Osteoblast (primary cell): ENCODE results near the gene ZNF878. TPM values are rescaled to one million over a fixed set of nuclear protein-coding genes. Genes with fewer than 3 reads are reported as not detected.

Experiments used
- DNase-seq: peaks from one replicate; pipeline ENCODE4 v3.0.0; 2011; ENCODE audit warnings: low spot score, mixed read lengths; ENCODE audit not compliant: insufficient read length; ENCODE audit errors: missing footprints
- H2AFZ ChIP-seq: 2 replicates; pipeline ENCODE4 v1.6.0; 2011; ENCODE audit warnings: mild to moderate bottlenecking, low read length
- H3K27ac ChIP-seq: 2 replicates; pipeline ENCODE4 v1.5.1; 2011; ENCODE audit warnings: mild to moderate bottlenecking, low read depth, low read length, moderate library complexity
- H3K27me3 ChIP-seq: 2 replicates; pipeline ENCODE4 v1.6.0; 2012; ENCODE audit warnings: mild to moderate bottlenecking, control low read depth, inconsistent platforms, low read length, moderate library complexity; ENCODE audit not compliant: insufficient read depth
- H3K36me3 ChIP-seq: 2 replicates; pipeline ENCODE4 v1.5.1; 2011; ENCODE audit warnings: mild to moderate bottlenecking, low read length, control low read depth, moderate library complexity; ENCODE audit not compliant: insufficient read depth
- H3K4me1 ChIP-seq: 2 replicates; pipeline ENCODE4 v1.5.1; 2011; ENCODE audit warnings: mild to moderate bottlenecking, low read length, control low read depth, moderate library complexity; ENCODE audit not compliant: insufficient read depth
- H3K4me2 ChIP-seq: 2 replicates; pipeline ENCODE4 v1.6.0; 2011; ENCODE audit warnings: mild to moderate bottlenecking, low read length; ENCODE audit not compliant: insufficient read depth
- H3K4me3 ChIP-seq: fragments of 200-600 bp; sonication (generic); 3 replicates; pipeline ENCODE4 v1.5.1; 2012; ENCODE audit warnings: mild to moderate bottlenecking, low read length, inconsistent platforms; ENCODE audit not compliant: insufficient read depth
- H3K79me2 ChIP-seq: 2 replicates; pipeline ENCODE4 v1.6.0; 2012; ENCODE audit warnings: mild to moderate bottlenecking, low read length, control low read depth, inconsistent platforms; ENCODE audit not compliant: insufficient read depth
- H3K9me3 ChIP-seq: 2 replicates; pipeline ENCODE4 v1.5.1; 2011; ENCODE audit warnings: low read depth, low read length, control low read depth
- H4K20me1 ChIP-seq: 2 replicates; pipeline ENCODE4 v1.6.0; 2012; ENCODE audit warnings: mild to moderate bottlenecking, low read length, control low read depth; ENCODE audit not compliant: insufficient read depth
- total RNA-seq: library from RNA; depleted of rRNA; stranded (reverse); fragments of >200 nt; gene quantifications from 2 replicates; pipeline ENCODE4 v1.2.3, GENCODE V29; 2012
- TF ChIP-seq, protein P1 (sequence below): IDR thresholded peaks from 2 replicates; pipeline ENCODE4 v1.5.1; 2011; ENCODE audit warnings: mild to moderate bottlenecking, low read depth, low read length, moderate library complexity; ENCODE audit errors: extremely low read depth

The ZNF878 gene
- total RNA-seq, 1 donor: 0.36 TPM

DNA sequence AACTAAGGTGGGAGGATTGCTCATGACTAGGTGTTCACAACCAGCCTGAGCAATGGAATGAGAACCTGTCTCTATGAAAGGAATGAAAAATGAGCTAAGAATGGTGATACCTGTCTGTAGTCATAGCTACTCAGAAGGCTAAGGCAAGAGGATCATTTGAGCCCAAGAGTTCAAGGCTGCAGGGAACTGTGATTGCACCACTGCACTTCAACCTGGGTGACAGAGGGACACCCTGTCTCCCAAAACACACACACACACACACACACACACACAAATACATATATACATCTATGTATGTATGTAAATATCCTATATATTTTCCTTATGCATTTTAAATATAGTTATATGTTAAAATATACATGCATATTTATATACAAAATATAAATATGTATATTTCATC, 9.9 kb downstream of the ZNF878 start:
- Histone ChIP-seq H3K27me3 (no peaks in the 10 kb centered on the region), H3K79me2 (no peaks in the 10 kb centered on the region), H2AFZ (no peak overlapping the region), H3K27ac (no peak overlapping the region), H3K4me1 (no peaks in the 10 kb centered on the region), H3K9me3 (peaks cover 16% of the 10 kb centered on the region), H4K20me1 (no peaks in the 10 kb centered on the region), H3K4me3 (no peak overlapping the region), H3K36me3 (no peaks in the 10 kb centered on the region), H3K4me2 (no peak overlapping the region)
- DNase-seq: no peak
- TF ChIP-seq, protein P1, sequence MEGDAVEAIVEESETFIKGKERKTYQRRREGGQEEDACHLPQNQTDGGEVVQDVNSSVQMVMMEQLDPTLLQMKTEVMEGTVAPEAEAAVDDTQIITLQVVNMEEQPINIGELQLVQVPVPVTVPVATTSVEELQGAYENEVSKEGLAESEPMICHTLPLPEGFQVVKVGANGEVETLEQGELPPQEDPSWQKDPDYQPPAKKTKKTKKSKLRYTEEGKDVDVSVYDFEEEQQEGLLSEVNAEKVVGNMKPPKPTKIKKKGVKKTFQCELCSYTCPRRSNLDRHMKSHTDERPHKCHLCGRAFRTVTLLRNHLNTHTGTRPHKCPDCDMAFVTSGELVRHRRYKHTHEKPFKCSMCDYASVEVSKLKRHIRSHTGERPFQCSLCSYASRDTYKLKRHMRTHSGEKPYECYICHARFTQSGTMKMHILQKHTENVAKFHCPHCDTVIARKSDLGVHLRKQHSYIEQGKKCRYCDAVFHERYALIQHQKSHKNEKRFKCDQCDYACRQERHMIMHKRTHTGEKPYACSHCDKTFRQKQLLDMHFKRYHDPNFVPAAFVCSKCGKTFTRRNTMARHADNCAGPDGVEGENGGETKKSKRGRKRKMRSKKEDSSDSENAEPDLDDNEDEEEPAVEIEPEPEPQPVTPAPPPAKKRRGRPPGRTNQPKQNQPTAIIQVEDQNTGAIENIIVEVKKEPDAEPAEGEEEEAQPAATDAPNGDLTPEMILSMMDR: no peak

DNA sequence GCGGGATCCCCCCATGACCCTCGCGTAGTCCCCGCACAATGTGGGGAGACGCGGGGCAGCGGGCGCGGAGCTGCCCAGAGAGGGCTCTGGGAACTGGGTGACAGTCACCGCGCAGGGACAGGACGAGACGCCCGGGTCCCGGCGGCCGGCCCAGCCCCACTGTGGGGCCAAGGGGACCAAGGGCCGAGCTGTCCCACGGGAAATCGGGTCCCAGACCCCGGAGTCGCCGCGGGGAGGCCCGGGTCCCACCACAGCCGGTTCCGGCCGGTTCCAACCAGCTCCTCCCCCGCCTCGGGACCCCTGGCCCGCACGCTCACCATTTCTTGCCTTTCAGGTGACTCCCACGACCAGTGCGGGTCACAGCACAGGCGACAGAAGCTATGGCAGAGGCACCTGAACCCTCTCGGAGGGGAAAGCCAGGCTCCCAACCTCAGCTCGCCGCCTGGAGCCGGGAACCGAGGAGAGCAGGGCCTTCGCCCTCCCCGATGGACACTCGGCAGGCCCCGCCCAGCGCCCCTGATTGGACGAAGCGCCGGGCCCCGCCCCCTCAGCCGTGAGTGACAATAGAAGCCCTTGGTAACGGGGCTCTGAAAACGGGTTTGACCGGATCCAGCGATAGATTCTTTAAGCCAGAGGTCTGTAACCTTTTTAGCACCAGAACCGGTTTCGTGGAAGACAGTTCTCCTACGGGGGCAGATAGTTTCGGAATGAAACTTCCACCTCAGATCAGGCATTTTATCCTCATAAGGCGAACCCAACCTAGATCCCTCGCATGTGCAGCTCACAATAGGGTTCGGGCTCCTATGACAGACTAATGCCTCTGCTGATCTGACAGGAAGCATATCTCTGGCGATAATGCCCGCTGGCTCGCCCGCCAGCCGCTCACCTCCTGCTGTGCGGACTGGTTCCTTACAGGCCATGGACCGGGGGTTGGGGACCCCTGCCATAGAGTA, 17.3 kb downstream of the ZNF878 start, which contains the start of gene ZNF433:
Gene ZNF433 (minus strand): TSS at position 460 of the 953 bp plus-strand sequence. CDS start 140 bp downstream, at position 320.
- H2AFZ ChIP-seq: peak within 1 kb of the TSS; percentile 99
- H3K4me3 ChIP-seq: peak within 1 kb of the TSS; percentile 96
- no peaks in the 10 kb centered on the region for H4K20me1 ChIP-seq
- H3K4me1 ChIP-seq: peaks cover 6% of the 10 kb centered on the region
- no peaks in the 10 kb centered on the region for H3K36me3 ChIP-seq
- H3K27me3 ChIP-seq: no peaks in the 10 kb centered on the region
- peak within 1 kb of the TSS; percentile 94 for H3K4me2 ChIP-seq
- DNase-seq: peak; percentile 99
- TF ChIP-seq, protein P1: no peak
- peak within 1 kb of the TSS; percentile 95 for H3K27ac ChIP-seq
- H3K79me2 ChIP-seq: peaks cover 24% of the 10 kb centered on the region
- no peaks in the 10 kb centered on the region for H3K9me3 ChIP-seq

DNA sequence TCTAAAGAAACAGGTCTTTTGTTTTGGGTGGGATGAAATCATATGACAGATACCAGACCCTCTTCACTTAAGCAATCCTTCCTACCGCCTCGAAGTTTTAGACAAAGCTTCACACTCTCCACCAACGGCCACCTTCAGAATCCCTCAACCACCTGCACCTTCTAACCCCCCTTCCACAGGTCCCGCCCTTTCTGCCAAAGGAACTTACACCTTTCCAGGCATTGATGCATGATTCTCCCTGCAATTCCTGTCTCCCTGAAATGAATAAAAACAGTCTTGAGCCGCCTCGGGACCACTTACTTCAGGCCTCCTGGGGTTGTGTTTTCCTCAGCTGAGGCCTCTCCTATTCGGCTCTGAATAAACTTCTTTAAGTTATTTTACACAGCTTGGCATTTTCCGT, 18.1 kb downstream of the ZNF878 start:
- H3K9me3 ChIP-seq: no peaks in the 10 kb centered on the region
- DNase-seq: no peak
- H3K36me3 ChIP-seq: no peaks in the 10 kb centered on the region
- peak overlapping the region; percentile 95 for H3K27ac ChIP-seq
- TF ChIP-seq, protein P1: no peak
- peak overlapping the region; percentile 96 for H3K4me3 ChIP-seq
- peaks cover 24% of the 10 kb centered on the region for H3K79me2 ChIP-seq
- H3K4me2 ChIP-seq: peak overlapping the region; percentile 94
- peaks cover 6% of the 10 kb centered on the region for H3K4me1 ChIP-seq
- peak overlapping the region; percentile 76 for H2AFZ ChIP-seq
- H3K27me3 ChIP-seq: no peaks in the 10 kb centered on the region
- H4K20me1 ChIP-seq: no peaks in the 10 kb centered on the region

DNA sequence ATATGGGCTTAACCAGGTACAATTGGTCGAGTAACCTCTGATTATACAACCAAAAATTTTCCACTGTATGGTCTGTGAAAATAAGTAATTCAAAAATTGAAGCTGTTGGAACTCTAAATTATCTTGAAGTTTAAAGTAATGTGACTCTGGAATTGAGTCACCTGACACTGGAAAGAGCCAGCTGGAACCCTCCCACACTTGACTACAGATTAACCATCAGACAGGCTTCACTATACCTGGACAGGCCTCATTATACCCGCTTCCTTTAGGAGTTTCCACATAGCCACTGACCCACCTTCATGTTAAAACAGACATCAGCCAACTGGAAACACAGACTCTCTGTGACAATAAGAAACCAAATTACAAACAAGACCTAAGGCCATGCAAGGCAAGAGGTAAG, 18.6 kb downstream of the ZNF878 start:
- TF ChIP-seq, protein P1: no peak
- H3K36me3 ChIP-seq: no peaks in the 10 kb centered on the region
- no peaks in the 10 kb centered on the region for H3K27me3 ChIP-seq
- peaks cover 24% of the 10 kb centered on the region for H3K79me2 ChIP-seq
- H3K27ac ChIP-seq: no peak overlapping the region
- peak overlapping the region; percentile 94 for H3K4me2 ChIP-seq
- no peak overlapping the region for H2AFZ ChIP-seq
- DNase-seq: peak; percentile 62
- H4K20me1 ChIP-seq: no peaks in the 10 kb centered on the region
- peaks cover 6% of the 10 kb centered on the region for H3K4me1 ChIP-seq
- H3K4me3 ChIP-seq: peak overlapping the region; percentile 96
- no peaks in the 10 kb centered on the region for H3K9me3 ChIP-seq
